Endothelial cell of umbilical vein (primary cell): ENCODE measurements around the gene ARHGEF28. TPM values are rescaled to one million over a fixed set of nuclear protein-coding genes. Genes with fewer than 3 reads are reported as not detected.

Experiments
- BruUV-seq: library from RNA; stranded (reverse); fragments of 400-500 nt; replicated peaks from 2 replicates; lab custom pipeline; 2021; lab: Mats Ljungman, UMichigan
- CTCF ChIA-PET: fragments of 300-600, 350-600 bp; sonication (Branson Sonifier 250); formaldehyde crosslinking; loops from one replicate; lab custom pipeline; 2021; ENCODE audit warnings: antibody characterized with exemption, inconsistent platforms; lab: Charles Lee
- POLR2A ChIA-PET: fragments of 300-600, 350-600 bp; sonication (Branson Sonifier 250); formaldehyde crosslinking; loops from one replicate; lab custom pipeline; 2021; ENCODE audit warnings: antibody characterized with exemption, inconsistent platforms; lab: Charles Lee
- DNase-seq: peaks from one replicate; pipeline ENCODE4 v3.0.0-alpha.2; 2011; ENCODE audit warnings: low read depth, low spot score
- FAIRE-seq: peaks from 2 replicates; lab custom pipeline; 2011; peaks lifted over from hg19 to GRCh38; lab: Jason Lieb, UNC
- H2AFZ ChIP-seq: 2 replicates; pipeline ENCODE4 v1.6.0; 2012; ENCODE audit warnings: low read depth, low read length, control low read depth, inconsistent platforms
- H3K27ac ChIP-seq: 2 replicates; pipeline ENCODE4 v1.5.1; 2011; ENCODE audit warnings: low read depth, mild to moderate bottlenecking, control low read depth, low read length, moderate library complexity; ENCODE audit not compliant: insufficient read depth
- H3K27me3 ChIP-seq, 2 experiments: 2 replicates each; pipeline versions ENCODE4 v1.6.0 to v1.6.1; 2011; ENCODE audit warnings: low read length in 2 of 2, mixed read lengths in 1 of 2; ENCODE audit not compliant: control insufficient read depth in 2 of 2, insufficient read depth in 2 of 2
- H3K36me3 ChIP-seq, 2 experiments: 2 replicates in 1 of 2; 3 replicates in 1 of 2; pipeline ENCODE4 v1.5.1; 2011; ENCODE audit warnings: low read length in 2 of 2, mild to moderate bottlenecking in 1 of 2, moderate library complexity in 1 of 2; ENCODE audit not compliant: control insufficient read depth in 2 of 2, insufficient read depth in 2 of 2; ENCODE audit errors: extremely low read depth in 1 of 2
- H3K4me1 ChIP-seq: 3 replicates; pipeline ENCODE4 v1.5.1; 2011; ENCODE audit warnings: mild to moderate bottlenecking, low read length; ENCODE audit not compliant: control insufficient read depth, insufficient read depth; ENCODE audit errors: extremely low read depth
- H3K4me2 ChIP-seq: 2 replicates; pipeline ENCODE4 v1.6.1; 2011; ENCODE audit warnings: low read length, control low read depth, mixed read lengths; ENCODE audit not compliant: insufficient read depth
- H3K4me3 ChIP-seq, 3 experiments: fragments of 200-600 bp in 1 of 3; sonication (generic), shearing (Covaris generic) in 1 of 3; replicated peaks in 1 of 3; 2 replicates each; pipeline ENCODE4 v1.5.1; 2011 to 2016; ENCODE audit warnings: control low read depth in 3 of 3, low read length in 3 of 3, mild to moderate bottlenecking in 2 of 3, inconsistent platforms in 1 of 3, low read depth in 1 of 3, moderate library complexity in 1 of 3; ENCODE audit not compliant: insufficient read depth in 1 of 3
- H3K79me2 ChIP-seq: 2 replicates; pipeline ENCODE4 v1.6.0; 2012; ENCODE audit warnings: low read length, inconsistent platforms; ENCODE audit not compliant: control insufficient read depth, insufficient read depth
- H3K9ac ChIP-seq: replicated peaks from 2 replicates; pipeline ENCODE3; 2011; ENCODE audit warnings: low read length, control low read depth; ENCODE audit not compliant: insufficient read depth; ENCODE audit errors: extremely low read depth
- H3K9me1 ChIP-seq: replicated peaks from 3 replicates; pipeline ENCODE4 v1.6.0; 2011; ENCODE audit warnings: mild to moderate bottlenecking, low read length; ENCODE audit not compliant: control insufficient read depth, insufficient read depth; ENCODE audit errors: extremely low read depth
- H3K9me3 ChIP-seq: replicated peaks from 2 replicates; pipeline ENCODE4 v1.5.1; 2012; ENCODE audit warnings: low read length, inconsistent platforms; ENCODE audit not compliant: control insufficient read depth, insufficient read depth
- H4K20me1 ChIP-seq: replicated peaks from 2 replicates; pipeline ENCODE3; 2011; ENCODE audit warnings: mild to moderate bottlenecking, low read length; ENCODE audit not compliant: control insufficient read depth, insufficient read depth; ENCODE audit errors: extremely low read depth
- EZH2 ChIP-seq: IDR thresholded peaks from 2 replicates; pipeline ENCODE4 v1.6.1; 2012; ENCODE audit warnings: borderline replicate concordance, low read depth, mild to moderate bottlenecking, moderate library complexity, low read length, inconsistent platforms; ENCODE audit not compliant: severe bottlenecking
- FOS ChIP-seq: IDR thresholded peaks from 2 replicates; pipeline ENCODE4 v1.6.1; 2011; ENCODE audit warnings: mild to moderate bottlenecking, low read length, moderate library complexity, borderline replicate concordance; ENCODE audit not compliant: insufficient read depth
- GATA2 ChIP-seq: IDR thresholded peaks from 2 replicates; pipeline ENCODE4 v1.7.0; 2011; ENCODE audit warnings: low read depth, mild to moderate bottlenecking, moderate library complexity, mixed read lengths, low read length; ENCODE audit not compliant: insufficient read length, insufficient read depth
- JUN ChIP-seq: IDR thresholded peaks from 2 replicates; pipeline ENCODE4 v1.6.1; 2011; ENCODE audit warnings: borderline replicate concordance, low read depth; ENCODE audit not compliant: insufficient read length, insufficient read depth
- POLR2A ChIP-seq: IDR thresholded peaks from 2 replicates; pipeline ENCODE4 v1.6.1; 2012; ENCODE audit warnings: low read depth, mild to moderate bottlenecking, control low read depth, low read length
- POLR2AphosphoS5 ChIP-seq: IDR thresholded peaks from 2 replicates; pipeline ENCODE4 v1.6.1; 2012; ENCODE audit warnings: low read depth, mild to moderate bottlenecking, control low read depth, low read length, moderate library complexity; ENCODE audit not compliant: insufficient read depth
- dilution Hi-C: fragments of 300-500 bp; cut with MboI; formaldehyde crosslinking; loops from one replicate; pipeline ENCODE4 v1.15.0; 2019; ENCODE audit warnings: low sequenced_read_pairs; ENCODE audit not compliant: extremely low pct_ligation_motif_present
- intact Hi-C: fragments of 100-400 bp; cut with micrococcal nuclease; formaldehyde crosslinking; loops from one replicate; pipeline ENCODE4 v1.10.0; 2022
- polyA plus RNA-seq, 4 experiments: library from polyadenylated mRNA; depleted of rRNA in 3 of 4; stranded (reverse) in 3 of 4; unstranded in 1 of 4; fragments of >200 nt; gene quantifications; 2 replicates each; pipeline versions ENCODE4 v1.2.1 to v1.2.3, GENCODE V29; 2011 to 2012; ENCODE audit warnings: missing spikeins in 1 of 4
- total RNA-seq: library from RNA; stranded (reverse); gene quantifications from 2 replicates; pipeline ENCODE4 v1.2.3, GENCODE V29; 2021
- TF ChIP-seq, protein P1 (sequence below), 2 donors: IDR thresholded peaks; 1 replicate in 1 of 2; 2 replicates in 1 of 2; pipeline ENCODE4 v1.5.1; 2011; ENCODE audit warnings: low read length in 2 of 2, mild to moderate bottlenecking in 2 of 2, moderate library complexity in 2 of 2, control low read depth in 1 of 2, inconsistent platforms in 1 of 2, low read depth in 1 of 2; ENCODE audit not compliant: insufficient read depth in 1 of 2; ENCODE audit errors: extremely low read depth in 1 of 2
- TF ChIP-seq, protein P2 (sequence below): IDR thresholded peaks from 2 replicates; pipeline ENCODE4 v1.6.1; 2011; ENCODE audit not compliant: insufficient read depth, insufficient read length

Gene ARHGEF28
- total and polyA plus RNA-seq, 2 donors (not counting 3 experiments of a cell fraction or from before 2014, with no cell fraction given), result 29.5 to 108 TPM

DNA sequence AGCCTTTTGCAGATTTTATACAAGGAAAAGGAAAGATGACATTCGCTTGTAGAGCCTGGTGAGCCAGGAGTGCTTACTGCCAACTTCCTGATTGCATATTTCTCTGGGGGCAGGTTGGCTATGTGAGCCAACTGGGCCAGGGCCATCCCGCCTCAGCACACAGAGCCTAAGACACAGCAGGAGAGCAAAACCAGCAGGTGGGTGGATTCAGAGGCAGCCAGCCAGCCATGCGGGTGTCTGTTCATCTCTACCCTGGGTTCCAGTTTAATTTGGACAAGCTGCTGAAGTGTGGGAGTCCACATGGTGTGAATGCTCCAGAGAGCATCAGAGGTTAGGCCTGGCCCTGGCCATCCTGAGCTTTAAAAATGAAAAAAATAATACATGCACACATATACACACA is 291.4 kb downstream of the ARHGEF28 start:
- TF ChIP-seq GATA2 (no peak), POLR2AphosphoS5 (no peak), FOS (no peak), POLR2A (no peak), JUN (no peak), EZH2 (no peak)
- TF ChIP-seq, protein P1, sequence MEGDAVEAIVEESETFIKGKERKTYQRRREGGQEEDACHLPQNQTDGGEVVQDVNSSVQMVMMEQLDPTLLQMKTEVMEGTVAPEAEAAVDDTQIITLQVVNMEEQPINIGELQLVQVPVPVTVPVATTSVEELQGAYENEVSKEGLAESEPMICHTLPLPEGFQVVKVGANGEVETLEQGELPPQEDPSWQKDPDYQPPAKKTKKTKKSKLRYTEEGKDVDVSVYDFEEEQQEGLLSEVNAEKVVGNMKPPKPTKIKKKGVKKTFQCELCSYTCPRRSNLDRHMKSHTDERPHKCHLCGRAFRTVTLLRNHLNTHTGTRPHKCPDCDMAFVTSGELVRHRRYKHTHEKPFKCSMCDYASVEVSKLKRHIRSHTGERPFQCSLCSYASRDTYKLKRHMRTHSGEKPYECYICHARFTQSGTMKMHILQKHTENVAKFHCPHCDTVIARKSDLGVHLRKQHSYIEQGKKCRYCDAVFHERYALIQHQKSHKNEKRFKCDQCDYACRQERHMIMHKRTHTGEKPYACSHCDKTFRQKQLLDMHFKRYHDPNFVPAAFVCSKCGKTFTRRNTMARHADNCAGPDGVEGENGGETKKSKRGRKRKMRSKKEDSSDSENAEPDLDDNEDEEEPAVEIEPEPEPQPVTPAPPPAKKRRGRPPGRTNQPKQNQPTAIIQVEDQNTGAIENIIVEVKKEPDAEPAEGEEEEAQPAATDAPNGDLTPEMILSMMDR (IDR thresholded peaks at IDR 0.05; ENCODE audit: extremely low read depth in 1 of 2, insufficient read depth in 1 of 2, low read depth in 1 of 2, low read length in 2 of 2), result no peak
- TF ChIP-seq, protein P2, sequence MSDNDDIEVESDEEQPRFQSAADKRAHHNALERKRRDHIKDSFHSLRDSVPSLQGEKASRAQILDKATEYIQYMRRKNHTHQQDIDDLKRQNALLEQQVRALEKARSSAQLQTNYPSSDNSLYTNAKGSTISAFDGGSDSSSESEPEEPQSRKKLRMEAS, result no peak
- POLR2A ChIA-PET, result no interaction called here
- CTCF ChIA-PET, result interaction anchor here (5.9 kb wide), 1 partner anchor 15 kb away, joined by 19 read pairs; no protein-coding TSS in a partner anchor
- Histone ChIP-seq H3K27me3 (no peaks in the 10 kb centered on the region), H4K20me1 (no peaks in the 10 kb centered on the region), H3K27ac (no peak overlapping the region), H3K9me3 (no peaks in the 10 kb centered on the region), H3K4me2 (no peak overlapping the region), H3K79me2 (peaks cover 2% of the 10 kb centered on the region), H3K4me1 (peaks cover 10% of the 10 kb centered on the region), H3K36me3 (peaks cover 9 to 15% of the 10 kb centered on the region in 2 experiments), H3K9me1 (no peaks in the 10 kb centered on the region), H3K4me3 (no peak overlapping the region), H2AFZ (no peak overlapping the region), H3K9ac (no peak overlapping the region)
- dilution Hi-C loops (no loop called here), intact Hi-C loops (no loop called here)
- no peak for DNase-seq
- FAIRE-seq, result no peak
- no TSS peak for BruUV-seq
